22Rv1 (cell line): Measurements from ENCODE around the gene VWA8.

Experiments used
- ZFX ChIP-seq: fragments of 450-650 bp; IDR thresholded peaks from 2 replicates; pipeline ENCODE4 v1.6.1; 2017; ENCODE audit warnings: antibody characterized with exemption, borderline replicate concordance
- TF ChIP-seq, protein P1 (sequence below): fragments of 450-650 bp; IDR thresholded peaks from 2 replicates; pipeline ENCODE4 v1.5.1; 2017; ENCODE audit warnings: mild to moderate bottlenecking

DNA sequence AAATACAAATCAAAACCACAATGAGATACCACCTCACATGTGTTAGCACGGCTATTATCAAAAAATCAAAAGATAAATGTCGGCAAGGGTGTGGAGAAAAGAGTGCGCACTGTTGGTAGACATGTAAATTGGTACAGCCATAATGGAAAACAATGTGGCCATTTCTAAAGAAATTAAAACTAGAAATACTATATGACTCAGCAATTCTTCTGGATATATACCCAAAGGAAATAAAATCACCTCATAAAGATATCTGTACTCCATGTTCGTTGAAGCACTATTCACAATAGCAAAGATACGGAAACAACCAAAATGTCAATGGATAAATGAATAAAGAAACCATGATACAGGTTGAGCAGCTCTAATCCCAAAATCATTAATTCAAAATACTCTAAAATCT lies 30.8 kb downstream of the VWA8 start:
- TF ChIP-seq, protein P1, sequence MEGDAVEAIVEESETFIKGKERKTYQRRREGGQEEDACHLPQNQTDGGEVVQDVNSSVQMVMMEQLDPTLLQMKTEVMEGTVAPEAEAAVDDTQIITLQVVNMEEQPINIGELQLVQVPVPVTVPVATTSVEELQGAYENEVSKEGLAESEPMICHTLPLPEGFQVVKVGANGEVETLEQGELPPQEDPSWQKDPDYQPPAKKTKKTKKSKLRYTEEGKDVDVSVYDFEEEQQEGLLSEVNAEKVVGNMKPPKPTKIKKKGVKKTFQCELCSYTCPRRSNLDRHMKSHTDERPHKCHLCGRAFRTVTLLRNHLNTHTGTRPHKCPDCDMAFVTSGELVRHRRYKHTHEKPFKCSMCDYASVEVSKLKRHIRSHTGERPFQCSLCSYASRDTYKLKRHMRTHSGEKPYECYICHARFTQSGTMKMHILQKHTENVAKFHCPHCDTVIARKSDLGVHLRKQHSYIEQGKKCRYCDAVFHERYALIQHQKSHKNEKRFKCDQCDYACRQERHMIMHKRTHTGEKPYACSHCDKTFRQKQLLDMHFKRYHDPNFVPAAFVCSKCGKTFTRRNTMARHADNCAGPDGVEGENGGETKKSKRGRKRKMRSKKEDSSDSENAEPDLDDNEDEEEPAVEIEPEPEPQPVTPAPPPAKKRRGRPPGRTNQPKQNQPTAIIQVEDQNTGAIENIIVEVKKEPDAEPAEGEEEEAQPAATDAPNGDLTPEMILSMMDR = no peak
- TF ChIP-seq ZFX = no peak
